Osteocyte (in vitro differentiated cells): ENCODE measurements around the gene JAKMIP1. TPM values are rescaled to one million over a fixed set of nuclear protein-coding genes. Genes with fewer than 3 reads are reported as not detected.

Source experiments
- DNase-seq: peaks from one replicate; pipeline ENCODE4 v3.0.0; 2021; ENCODE audit warnings: mixed read lengths; ENCODE audit not compliant: unreplicated experiment; ENCODE audit errors: extremely low spot score
- H3K27ac Mint-ChIP-seq: one replicate; pipeline ENCODE4 v1.8.0; 2021; ENCODE audit warnings: mild to moderate bottlenecking, mixed read lengths; ENCODE audit not compliant: unreplicated experiment
- H3K27me3 Mint-ChIP-seq: one replicate; pipeline ENCODE4 v1.8.0; 2021; ENCODE audit warnings: mixed read lengths; ENCODE audit not compliant: unreplicated experiment
- H3K36me3 Mint-ChIP-seq: one replicate; pipeline ENCODE4 v1.8.0; 2021; ENCODE audit warnings: mixed read lengths; ENCODE audit not compliant: unreplicated experiment
- H3K4me1 Mint-ChIP-seq: one replicate; pipeline ENCODE4 v1.8.0; 2021; ENCODE audit warnings: mixed read lengths; ENCODE audit not compliant: unreplicated experiment
- H3K4me3 Mint-ChIP-seq: one replicate; pipeline ENCODE4 v1.8.0; 2021; ENCODE audit warnings: mild to moderate bottlenecking, moderate library complexity, mixed read lengths; ENCODE audit not compliant: unreplicated experiment
- H3K9me3 Mint-ChIP-seq: one replicate; pipeline ENCODE4 v1.8.0; 2021; ENCODE audit warnings: mixed read lengths; ENCODE audit not compliant: unreplicated experiment
- total RNA-seq: library from RNA; stranded (reverse); gene quantifications from 2 replicates; pipeline ENCODE4 v1.2.1, GENCODE V29; 2021
- TF ChIP-seq, protein P1 (sequence below): fragments of 200-600 bp; sonication (generic); IDR thresholded peaks from 2 replicates; pipeline ENCODE4 v1.5.0; 2021; ENCODE audit warnings: antibody characterized with exemption, mild to moderate bottlenecking, moderate library complexity

JAKMIP1 gene
- total RNA-seq, 1 donor from 2014 or later: not detected

DNA sequence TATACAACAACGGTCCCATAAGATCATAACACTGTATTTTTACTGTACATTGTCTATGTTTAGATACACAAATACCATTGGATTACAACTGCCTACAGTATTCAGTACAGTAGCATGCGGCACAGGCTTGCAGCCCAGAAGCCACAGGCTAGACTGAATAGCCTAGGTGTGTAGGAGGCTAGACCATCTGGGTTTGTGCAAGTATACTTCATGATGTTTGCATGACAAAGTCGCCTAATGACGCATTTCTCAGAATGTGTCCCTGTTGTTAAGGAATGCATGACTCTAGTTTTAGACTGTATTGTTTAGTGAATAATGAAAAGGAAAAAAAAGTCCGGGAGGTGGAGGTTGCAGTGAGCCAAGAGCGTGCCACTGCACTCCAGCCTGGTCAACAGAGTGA is 125.6 kb downstream of the JAKMIP1 start:
- no peaks in the 10 kb centered on the region for H3K9me3 Mint-ChIP-seq
- H3K4me3 Mint-ChIP-seq: no peak overlapping the region
- H3K36me3 Mint-ChIP-seq: no peaks in the 10 kb centered on the region
- peaks cover 16% of the 10 kb centered on the region for H3K27me3 Mint-ChIP-seq
- no peak for DNase-seq
- H3K4me1 Mint-ChIP-seq: no peaks in the 10 kb centered on the region
- TF ChIP-seq, protein P1, sequence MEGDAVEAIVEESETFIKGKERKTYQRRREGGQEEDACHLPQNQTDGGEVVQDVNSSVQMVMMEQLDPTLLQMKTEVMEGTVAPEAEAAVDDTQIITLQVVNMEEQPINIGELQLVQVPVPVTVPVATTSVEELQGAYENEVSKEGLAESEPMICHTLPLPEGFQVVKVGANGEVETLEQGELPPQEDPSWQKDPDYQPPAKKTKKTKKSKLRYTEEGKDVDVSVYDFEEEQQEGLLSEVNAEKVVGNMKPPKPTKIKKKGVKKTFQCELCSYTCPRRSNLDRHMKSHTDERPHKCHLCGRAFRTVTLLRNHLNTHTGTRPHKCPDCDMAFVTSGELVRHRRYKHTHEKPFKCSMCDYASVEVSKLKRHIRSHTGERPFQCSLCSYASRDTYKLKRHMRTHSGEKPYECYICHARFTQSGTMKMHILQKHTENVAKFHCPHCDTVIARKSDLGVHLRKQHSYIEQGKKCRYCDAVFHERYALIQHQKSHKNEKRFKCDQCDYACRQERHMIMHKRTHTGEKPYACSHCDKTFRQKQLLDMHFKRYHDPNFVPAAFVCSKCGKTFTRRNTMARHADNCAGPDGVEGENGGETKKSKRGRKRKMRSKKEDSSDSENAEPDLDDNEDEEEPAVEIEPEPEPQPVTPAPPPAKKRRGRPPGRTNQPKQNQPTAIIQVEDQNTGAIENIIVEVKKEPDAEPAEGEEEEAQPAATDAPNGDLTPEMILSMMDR: no peak
- H3K27ac Mint-ChIP-seq: no peak overlapping the region

DNA sequence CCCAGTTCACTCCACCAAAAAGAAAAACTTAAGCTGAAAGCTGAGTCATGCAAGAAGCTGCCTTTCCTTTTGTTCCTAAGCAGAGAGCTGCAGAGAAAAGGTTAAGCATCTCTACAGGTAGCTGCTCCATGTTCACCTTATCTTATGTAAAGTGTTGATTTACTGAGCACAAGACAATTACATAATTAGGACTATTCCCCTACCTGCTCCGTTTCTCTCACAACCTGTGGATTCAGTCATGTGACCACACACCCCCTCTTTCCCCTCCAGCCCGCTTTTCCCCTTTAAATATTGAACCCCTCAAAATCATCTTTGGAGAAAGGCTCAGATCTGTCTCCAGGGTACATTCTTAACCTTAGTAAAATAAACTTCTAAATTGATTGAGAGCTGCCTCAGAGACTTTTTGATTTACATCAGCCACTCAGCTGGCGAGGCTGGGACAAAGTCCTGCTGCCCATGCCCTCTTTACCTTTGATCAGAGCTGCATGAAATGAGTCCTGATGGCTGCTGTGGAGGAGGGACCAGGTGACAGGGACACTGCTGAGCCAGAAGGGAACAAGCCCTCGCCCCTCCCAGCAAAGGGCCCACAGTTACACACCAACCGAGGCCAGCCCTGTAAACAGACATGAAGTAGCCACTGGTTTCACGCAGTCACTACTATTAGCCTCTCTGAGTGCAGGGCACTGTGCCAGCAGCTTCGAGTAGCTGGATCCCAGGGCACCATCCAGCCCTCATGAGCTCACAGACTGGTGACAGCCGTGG is 128.2 kb downstream of the JAKMIP1 start:
- Mint-ChIP-seq H3K27me3 (peaks cover 14% of the 10 kb centered on the region), H3K9me3 (no peaks in the 10 kb centered on the region), H3K36me3 (no peaks in the 10 kb centered on the region), H3K4me1 (no peaks in the 10 kb centered on the region), H3K27ac (no peak overlapping the region), H3K4me3 (no peak overlapping the region)
- TF ChIP-seq, protein P1: no peak
- DNase-seq: no peak

DNA sequence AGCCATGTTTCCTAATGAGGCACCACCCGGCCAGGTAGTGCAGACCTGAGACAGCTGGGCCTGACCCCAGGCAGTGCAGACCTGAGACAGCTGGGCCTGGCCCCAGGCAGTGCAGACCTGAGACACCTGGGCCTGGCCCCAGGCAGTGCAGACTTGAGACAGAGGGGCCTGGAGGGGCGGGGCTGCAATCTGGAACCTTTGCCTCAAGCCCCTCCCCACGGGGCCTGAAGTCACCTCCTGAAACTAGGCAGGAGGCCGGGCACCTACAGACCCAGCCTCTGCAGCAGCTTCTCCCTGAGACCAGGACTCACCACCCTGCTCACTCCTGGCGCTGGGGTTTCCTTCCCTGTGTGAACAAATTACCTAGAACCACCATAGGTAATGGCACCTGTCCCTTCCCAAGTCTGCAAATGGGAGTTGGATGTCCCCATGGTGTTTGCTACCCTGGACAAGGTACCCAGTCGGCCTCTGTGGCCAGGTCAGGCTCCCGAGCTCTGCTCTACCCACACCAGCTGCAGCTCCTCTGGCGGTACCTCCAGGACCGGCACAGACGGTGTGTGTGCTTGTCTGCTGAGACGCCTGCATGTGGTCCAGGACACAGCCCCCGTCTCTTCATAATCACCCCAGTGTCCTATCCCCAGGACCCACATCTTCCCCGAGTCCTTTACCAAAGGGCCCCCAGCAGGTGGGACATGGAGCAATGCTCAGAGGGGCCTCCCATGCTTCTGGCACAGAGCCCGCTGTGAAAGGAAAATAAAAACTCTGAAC is 129.0 kb downstream of the JAKMIP1 start:
- no peaks in the 10 kb centered on the region for H3K4me1 Mint-ChIP-seq
- TF ChIP-seq, protein P1: no peak
- H3K27me3 Mint-ChIP-seq: peaks cover 14% of the 10 kb centered on the region
- no peaks in the 10 kb centered on the region for H3K36me3 Mint-ChIP-seq
- no peak for DNase-seq
- H3K27ac Mint-ChIP-seq: no peak overlapping the region
- H3K4me3 Mint-ChIP-seq: no peak overlapping the region
- H3K9me3 Mint-ChIP-seq: no peaks in the 10 kb centered on the region

DNA sequence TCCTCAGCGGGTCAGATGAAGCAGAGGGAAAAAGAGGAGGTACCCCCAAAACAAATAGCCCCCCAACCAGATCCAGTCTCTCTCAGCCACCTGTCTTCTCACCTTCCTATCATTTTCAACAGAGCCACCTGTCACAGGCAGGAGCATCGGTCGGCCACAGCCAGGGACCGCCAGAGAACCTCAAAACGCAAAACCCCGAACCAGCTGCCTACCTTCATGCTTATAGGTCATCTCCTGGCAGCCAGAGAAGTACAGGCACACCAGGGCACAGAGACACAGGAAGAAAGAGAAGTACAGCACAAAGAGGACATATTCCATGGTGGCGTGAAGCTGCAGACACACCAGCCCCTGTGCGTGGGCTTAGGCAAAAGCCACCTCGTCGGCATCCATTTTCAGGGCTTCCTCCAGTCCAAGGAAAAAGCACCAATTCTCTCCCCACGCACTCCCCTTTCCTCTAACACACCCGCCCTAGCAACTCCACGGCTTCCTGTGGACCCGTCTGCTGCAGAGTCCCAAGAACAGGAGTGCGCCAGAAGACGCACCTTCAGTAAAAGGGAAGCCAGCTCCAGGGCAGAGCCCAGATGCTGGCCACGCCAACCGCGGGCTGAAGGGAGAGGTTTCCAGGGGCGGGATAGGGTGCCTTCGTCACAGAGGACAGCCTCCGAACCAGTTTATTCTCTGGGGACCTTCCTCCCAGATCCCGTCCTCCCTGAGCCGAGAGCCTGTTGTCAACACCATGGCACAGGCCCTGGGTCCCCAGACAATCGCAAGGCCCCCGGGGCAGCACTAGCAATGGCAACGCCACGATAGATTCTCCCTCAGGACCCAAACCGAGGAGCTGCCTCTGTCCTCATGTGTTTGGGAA is 130.3 kb downstream of the JAKMIP1 start:
- no peaks in the 10 kb centered on the region for H3K9me3 Mint-ChIP-seq
- H3K4me3 Mint-ChIP-seq: no peak overlapping the region
- no peak for DNase-seq
- H3K4me1 Mint-ChIP-seq: no peaks in the 10 kb centered on the region
- H3K27me3 Mint-ChIP-seq: peaks cover 13% of the 10 kb centered on the region
- H3K36me3 Mint-ChIP-seq: no peaks in the 10 kb centered on the region
- no peak overlapping the region for H3K27ac Mint-ChIP-seq
- TF ChIP-seq, protein P1: no peak
